Measurements from ENCODE around the gene TIMELESS.
"Not testable (repeated sequence)": the region's sequence is repeated elsewhere in the genome, so short reads cannot be mapped to it uniquely, and the experiment has no call there.

TIMELESS gene

GRCh38 chr12:56468216-56469006, 19.2 kb upstream of the TIMELESS start, which contains the start of gene SPRYD4:
Gene SPRYD4 (plus strand): TSS chr12:56468578. CDS start chr12:56468592, 14 bp downstream.
- DNase-seq, result peak; percentile 65 to 93

- DNase-seq, result no peak
Measured at GRCh38 chr12:56462565-56462964, 13.3 kb upstream of the TIMELESS start.

DNA sequence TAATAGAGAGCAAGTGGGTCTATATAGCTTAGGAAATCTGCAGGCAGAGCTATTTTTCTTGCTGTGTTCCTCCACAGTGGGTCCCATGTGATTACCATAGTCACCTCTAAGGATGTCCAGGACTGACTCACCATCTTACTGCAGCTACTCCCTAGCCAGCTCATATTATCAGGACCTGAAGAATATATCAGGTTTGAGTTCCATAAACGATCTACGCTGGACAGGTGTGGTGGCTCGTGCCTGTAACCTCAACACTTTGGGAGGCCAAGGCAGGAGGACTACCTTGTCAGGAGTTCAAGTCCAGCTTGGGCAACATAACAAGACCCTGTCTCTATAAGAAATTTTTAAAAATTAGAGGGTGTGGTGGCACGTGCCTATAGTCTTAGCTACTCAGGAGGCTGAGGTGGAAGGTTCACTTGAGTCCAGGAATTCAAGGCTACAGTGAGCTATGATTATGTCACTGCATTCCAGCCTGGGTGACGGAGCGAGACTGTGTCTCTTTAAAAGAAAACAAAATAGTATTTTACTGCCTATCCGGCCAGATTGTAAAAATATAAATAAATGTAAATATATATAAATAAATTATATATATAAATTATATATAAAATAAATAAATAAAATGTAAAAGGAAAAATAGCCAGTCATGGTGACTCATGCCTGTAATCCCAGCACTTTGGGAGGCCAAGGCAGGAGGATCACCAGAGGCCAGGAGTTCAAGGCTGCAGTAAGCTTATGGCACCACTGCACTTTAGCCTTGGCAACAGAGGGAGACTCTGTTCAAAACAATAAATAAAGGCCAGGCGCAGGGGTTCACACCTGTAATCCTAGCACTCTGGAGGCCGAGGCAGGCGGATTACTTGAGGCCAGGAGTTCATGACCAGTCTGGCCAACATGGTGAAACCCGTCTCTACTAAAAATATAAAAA, 12.3 kb upstream of the TIMELESS start:
- peak in 1 of 2 experiments; percentile 7 for DNase-seq

DNA sequence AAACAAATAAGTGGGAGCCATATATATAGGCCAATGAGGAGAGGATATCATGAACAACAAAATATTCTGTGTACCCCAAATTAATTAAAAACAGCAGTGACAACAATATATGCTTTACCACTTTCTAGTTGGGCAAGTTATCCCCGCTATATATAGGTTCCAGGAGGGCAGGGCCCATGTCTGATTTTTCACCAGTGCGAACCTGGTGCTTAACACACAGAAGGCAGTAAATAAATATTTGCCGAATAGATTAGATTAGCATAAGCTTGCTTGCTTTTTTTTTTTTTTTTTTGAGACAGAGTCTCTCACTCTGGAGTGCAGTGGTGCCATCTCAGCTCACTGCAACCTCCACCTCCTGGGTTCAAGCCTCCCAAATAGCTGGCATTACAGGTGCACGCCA, 8.6 kb upstream of the TIMELESS start:
- DNase-seq, result no peak

GRCh38 chr12:56454557-56454956, 5.3 kb upstream of the TIMELESS start, which contains the start of gene MIP:
Gene MIP (minus strand): TSS chr12:56454657. CDS start chr12:56454613, 44 bp downstream.
- DNase-seq, result no peak

DNA sequence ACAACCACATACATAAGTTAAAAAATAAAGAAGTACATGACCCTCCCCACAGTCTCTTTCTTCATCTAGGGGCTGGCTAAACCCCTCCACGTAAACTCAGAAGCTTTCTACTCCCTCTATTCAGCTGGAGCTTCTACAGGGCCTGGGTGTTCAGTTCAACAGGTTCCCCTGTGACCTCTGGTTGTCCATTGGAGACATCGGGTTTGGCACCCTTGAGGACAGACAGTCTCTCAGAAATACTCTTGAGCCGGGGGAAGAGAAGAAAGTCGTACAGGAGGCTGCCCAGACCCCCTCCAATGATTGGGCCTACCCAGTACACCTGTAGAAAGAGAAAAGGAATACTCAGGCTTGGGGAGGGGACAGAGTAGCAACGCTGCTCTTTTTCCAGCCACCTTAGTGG, 1.9 kb upstream of the TIMELESS start:
- no peak for DNase-seq

- no peak for DNase-seq
Measured at GRCh38 chr12:56450241-56450640, 1.0 kb upstream of the TIMELESS start.

DNA sequence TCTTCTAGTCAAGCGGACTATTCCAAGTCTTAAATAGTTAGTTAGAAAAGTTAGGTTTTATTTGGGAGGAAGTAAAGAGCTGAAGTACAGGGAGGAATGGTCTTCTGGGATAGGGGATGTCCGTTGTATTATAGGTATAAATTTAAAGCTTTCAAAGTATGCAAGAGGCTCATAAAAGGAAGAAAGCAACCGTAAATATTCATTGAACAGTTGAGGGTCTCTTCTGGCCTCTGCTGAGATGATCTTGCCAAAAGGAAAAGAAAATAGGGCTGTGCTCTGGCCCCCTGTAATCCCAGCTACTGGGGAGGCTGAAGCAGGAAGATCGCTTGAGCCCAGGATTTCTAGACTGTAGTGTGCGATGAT, 377 bp upstream of the TIMELESS start:
- DNase-seq, result no peak

DNA sequence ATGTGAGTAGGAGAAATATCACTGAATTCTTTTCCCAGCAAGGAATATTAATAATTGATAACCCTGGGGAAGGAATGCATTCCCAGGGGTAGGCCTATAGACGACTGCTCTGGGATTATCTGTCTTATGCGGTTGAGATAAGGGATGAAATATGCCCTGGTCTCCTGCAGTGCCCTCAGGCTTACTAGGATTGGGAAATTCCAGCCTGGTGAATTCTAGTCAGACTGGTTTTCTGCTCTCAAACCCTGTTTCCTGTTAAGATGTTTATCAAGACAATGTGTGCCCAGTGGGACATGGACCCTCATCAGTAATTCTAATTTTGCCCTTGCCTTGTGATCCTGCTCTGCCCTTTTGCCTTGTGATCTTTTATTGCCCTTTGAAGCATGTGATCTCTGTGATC, 6.0 kb downstream of the TIMELESS start:
- not testable (repeated sequence) for DNase-seq

- no peak for DNase-seq
Measured at GRCh38 chr12:56437430-56438176, 11.6 kb downstream of the TIMELESS start.

DNA sequence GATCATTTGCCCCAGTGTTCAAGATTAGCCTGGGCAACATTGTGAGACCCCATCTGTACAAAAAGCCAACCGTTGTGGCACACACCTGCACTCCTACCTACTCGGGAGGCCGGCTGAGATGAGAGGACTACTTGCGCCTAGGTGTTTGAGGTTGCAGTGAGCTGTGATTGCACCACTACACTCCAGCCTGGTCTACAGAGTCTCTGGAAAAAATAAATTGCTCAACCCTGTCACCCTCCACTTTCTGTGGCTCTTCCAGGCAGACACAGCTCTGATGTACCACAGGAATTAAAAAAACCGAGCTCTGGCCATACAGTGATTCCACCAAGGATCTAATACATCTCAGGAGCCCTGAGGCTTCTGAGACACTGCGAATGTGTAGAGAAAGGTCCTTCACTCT, 14.4 kb downstream of the TIMELESS start:
- no peak for DNase-seq

DNA sequence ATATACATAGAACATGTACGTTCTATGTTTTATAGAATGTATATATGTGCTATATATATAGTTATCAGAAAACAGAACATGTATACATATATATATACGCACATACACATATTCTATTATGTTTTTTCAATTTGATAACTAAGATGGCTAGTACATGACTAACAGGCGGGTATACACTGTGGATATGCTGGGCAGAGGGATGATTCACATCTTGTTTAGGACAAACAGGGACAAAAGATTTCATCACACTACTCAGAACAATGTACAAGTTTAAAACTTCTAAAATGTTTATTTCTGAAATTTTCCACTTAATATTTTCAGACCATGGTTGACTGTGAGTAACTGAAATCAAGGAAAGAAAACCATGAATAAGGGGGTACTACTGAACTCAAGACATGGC, 17.4 kb downstream of the TIMELESS start:
- no peak for DNase-seq

- DNase-seq, result no peak
Measured at GRCh38 chr12:56431288-56431687, 17.9 kb downstream of the TIMELESS start.

DNA sequence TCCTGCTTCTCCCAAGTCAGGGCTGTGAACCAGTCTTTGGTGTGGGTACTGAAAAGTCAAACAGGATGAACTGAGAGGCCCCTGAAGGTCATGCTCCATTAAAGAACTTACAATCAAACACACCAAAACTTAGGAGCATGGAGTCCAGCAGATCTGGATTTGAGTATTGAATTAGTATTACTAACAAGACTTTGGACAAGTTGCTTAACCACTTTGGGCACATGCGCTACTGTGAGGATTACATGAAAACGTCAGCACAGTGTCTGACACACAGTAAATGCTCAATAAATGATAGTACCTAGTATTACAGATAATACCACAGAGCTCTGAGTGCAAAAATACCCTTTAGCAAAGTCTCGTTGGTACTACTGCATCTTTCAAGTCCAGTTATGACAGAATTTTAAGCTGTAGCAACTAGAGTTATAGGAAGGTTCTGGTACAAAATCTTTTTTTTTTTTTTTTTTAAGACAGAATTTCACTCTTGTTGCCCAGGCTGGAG, 23.2 kb downstream of the TIMELESS start:
- DNase-seq, result no peak

GRCh38 chr12:56425193-56425592, 24.0 kb downstream of the TIMELESS start:
- DNase-seq, result no peak

DNA sequence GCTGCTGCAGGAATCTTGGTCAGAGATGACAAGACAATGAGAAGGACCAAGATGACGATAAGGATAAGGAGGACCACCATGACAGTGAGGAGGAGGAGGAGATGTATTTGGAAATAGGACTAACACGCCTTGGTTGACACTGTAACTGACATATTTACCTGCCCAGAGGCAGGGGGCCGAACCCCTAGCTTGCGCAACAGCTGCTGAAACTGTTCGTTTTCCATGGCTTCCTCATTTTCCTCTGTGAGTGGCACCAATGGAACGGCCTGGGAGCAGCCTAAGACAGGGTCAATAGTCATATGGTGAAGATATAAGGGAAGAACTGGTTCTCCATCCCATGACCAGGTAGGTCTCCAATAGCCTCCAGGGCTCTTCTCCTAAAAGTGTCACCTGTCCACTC, 28.8 kb downstream of the TIMELESS start:
- no peak for DNase-seq

- no peak for DNase-seq
Measured at GRCh38 chr12:56417739-56418138, 31.5 kb downstream of the TIMELESS start.

DNA sequence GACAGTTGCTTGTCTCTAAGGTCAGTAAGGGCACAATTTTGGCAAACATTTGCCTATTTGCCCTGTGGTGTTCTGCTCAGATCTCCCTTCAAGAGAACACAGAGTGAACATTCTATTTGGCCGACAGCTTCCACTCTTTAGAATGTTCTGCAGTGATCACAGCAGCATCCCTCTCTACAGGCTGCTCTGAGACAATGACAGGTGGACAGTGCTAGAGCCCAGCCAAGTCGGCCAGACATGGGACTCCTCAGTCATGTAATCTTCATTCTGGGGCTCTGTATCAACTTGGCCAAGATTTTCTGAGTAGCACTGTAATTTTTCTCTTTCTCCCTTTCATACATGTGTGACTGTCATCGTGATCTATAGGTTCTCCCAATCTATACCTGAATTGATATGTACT, 34.8 kb downstream of the TIMELESS start:
- DNase-seq, result no peak

DNA sequence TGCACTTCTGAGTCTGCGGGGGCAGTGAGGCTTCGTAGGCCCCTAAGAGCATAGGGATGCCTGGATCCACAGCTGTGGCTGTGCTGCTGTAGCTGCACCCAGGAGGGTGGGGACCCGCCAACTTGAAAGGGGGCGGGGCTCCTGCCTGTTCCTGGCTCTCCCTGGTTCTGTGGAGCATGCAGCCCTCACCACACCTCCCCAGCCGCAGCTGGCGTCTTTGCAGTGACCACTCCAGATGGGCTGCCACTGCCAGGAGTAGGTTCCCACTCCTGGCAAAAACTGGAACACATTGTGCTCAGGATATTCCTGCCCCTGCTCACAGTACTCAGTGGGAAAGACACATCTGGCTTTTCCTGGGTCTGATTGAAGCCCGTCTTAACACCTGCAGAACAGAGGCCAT, 35.8 kb downstream of the TIMELESS start:
- no peak for DNase-seq

DNA sequence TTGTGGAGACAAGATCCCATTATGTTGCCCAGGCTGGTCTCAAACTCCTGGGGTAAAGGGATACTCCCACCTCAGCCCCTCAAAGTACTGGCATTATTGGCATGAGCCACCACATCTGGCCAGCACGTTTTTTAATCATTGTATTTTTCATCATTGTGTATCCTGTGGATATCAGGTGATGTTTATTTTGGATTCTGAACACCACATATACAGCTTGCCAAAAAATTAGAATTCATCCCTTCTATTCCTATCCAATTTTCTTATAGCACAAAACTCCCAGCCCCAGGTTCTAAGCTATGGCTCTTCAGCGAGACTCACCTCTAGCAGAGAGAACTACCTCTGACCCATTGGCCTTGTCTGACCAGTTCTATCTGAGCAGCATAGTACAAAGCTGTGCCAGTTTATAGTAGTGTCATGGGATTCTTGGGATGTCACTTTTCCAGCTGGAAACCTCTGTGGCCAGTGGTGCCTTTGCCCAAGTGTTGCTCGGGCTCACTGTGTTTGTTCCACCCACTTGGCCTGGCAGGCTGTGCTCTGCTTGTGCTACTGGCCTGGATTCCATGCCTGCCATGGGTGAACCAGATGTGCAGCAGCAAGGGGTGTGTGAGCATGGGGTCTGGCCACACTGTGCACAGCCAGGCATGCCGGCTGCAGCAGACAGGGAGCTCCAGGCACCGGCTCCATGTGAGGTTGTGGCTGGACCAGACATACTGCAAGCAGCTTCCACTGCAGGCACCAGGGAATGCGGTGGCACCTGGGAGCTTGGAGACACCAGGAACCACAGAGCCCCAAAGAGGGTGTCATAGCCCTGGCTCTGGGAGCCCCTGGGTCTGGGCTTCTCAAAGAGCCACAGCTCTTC, 37.2 kb downstream of the TIMELESS start:
- no peak for DNase-seq

GRCh38 chr12:56410768-56411167, 38.5 kb downstream of the TIMELESS start:
- DNase-seq, result no peak
